GM10847 (cell line): ENCODE results near the gene MEIS2.

Experiments used
- POLR2A ChIP-seq: IDR thresholded peaks from 2 replicates; pipeline ENCODE4 v1.6.1; 2011; ENCODE audit not compliant: insufficient read length; ENCODE audit errors: extremely low read depth

MEIS2 gene

GRCh38 chr15:37106490-37107001 is 6.2 kb upstream of the MEIS2 start:
- TF ChIP-seq POLR2A = no peak

GRCh38 chr15:37105889-37106288 is 5.5 kb upstream of the MEIS2 start:
- no peak for TF ChIP-seq POLR2A

GRCh38 chr15:37105029-37105428 is 4.7 kb upstream of the MEIS2 start:
- TF ChIP-seq POLR2A = no peak

GRCh38 chr15:37104424-37104981 is 4.2 kb upstream of the MEIS2 start:
- no peak for TF ChIP-seq POLR2A

GRCh38 chr15:37103475-37104423 is 3.4 kb upstream of the MEIS2 start:
- no peak for TF ChIP-seq POLR2A

GRCh38 chr15:37103163-37103435 is 2.8 kb upstream of the MEIS2 start:
- TF ChIP-seq POLR2A = no peak

- no peak for TF ChIP-seq POLR2A
Observed at GRCh38 chr15:37102305-37103162, 2.2 kb upstream of the MEIS2 start.

- no peak for TF ChIP-seq POLR2A
Observed at GRCh38 chr15:37101980-37102304, 1.6 kb upstream of the MEIS2 start.

- TF ChIP-seq POLR2A = no peak
Observed at GRCh38 chr15:37100966-37101215, 542 bp upstream of the MEIS2 start.

- TF ChIP-seq POLR2A = no peak
Observed at GRCh38 chr15:37099319-37100108, 835 bp downstream of the MEIS2 start.

- no peak for TF ChIP-seq POLR2A
Observed at GRCh38 chr15:37098468-37099318, 1.7 kb downstream of the MEIS2 start.

- no peak for TF ChIP-seq POLR2A
Observed at GRCh38 chr15:37097144-37097919, 3.0 kb downstream of the MEIS2 start.

GRCh38 chr15:37096558-37097143 is 3.7 kb downstream of the MEIS2 start:
- no peak for TF ChIP-seq POLR2A
